HEK293T (cell line): Measurements from ENCODE around the gene PTPRD.

Source experiments
- ARNT ChIP-seq: fragments of 450-650 bp; IDR thresholded peaks from 2 replicates; pipeline ENCODE4 v1.6.1; 2017; ENCODE audit warnings: mild to moderate bottlenecking
- BHLHE40 ChIP-seq: fragments of 450-650 bp; IDR thresholded peaks from 2 replicates; pipeline ENCODE4 v1.6.1; 2016; ENCODE audit warnings: mild to moderate bottlenecking, moderate library complexity, borderline replicate concordance
- ELF4 ChIP-seq: fragments of 450-650 bp; IDR thresholded peaks from 2 replicates; pipeline ENCODE4 v1.6.1; 2017; ENCODE audit warnings: antibody characterized with exemption
- FOXK2 ChIP-seq: fragments of 450-650 bp; IDR thresholded peaks from 2 replicates; pipeline ENCODE4 v1.6.1; 2016; ENCODE audit warnings: mild to moderate bottlenecking
- FOXM1 ChIP-seq: fragments of 450-650 bp; IDR thresholded peaks from 2 replicates; pipeline ENCODE4 v1.6.1; 2017; ENCODE audit warnings: mild to moderate bottlenecking, borderline replicate concordance
- HDGF ChIP-seq: fragments of 450-650 bp; IDR thresholded peaks from 2 replicates; pipeline ENCODE4 v1.6.1; 2017; ENCODE audit warnings: antibody characterized with exemption, borderline replicate concordance
- L3MBTL2 ChIP-seq: fragments of 450-650 bp; conservative IDR thresholded peaks from 2 replicates; pipeline ENCODE4 v1.6.1; 2016; ENCODE audit warnings: mild to moderate bottlenecking
- SP1 ChIP-seq: fragments of 450-650 bp; IDR thresholded peaks from 2 replicates; pipeline ENCODE4 v1.6.1; 2017
- SUZ12 ChIP-seq: fragments of 450-650 bp; IDR thresholded peaks from 2 replicates; pipeline ENCODE4 v1.6.1; 2016; ENCODE audit warnings: mild to moderate bottlenecking
- TARDBP ChIP-seq: fragments of 450-650 bp; IDR thresholded peaks from 2 replicates; pipeline ENCODE4 v1.6.1; 2016

- TF ChIP-seq ELF4 (no peak), SUZ12 (no peak), TARDBP (no peak), SP1 (no peak), FOXK2 (no peak), ARNT (no peak), BHLHE40 (no peak), L3MBTL2 (no peak), FOXM1 (no peak), HDGF (no peak)
These were observed 1534.5 kb downstream of the PTPRD start for GRCh38 chr9:9078301-9078700.
